Colonic mucosa (tissue), 4 donors: Measurements from ENCODE around the gene SLC45A1. TPM values are rescaled to one million over a fixed set of nuclear protein-coding genes. Genes with fewer than 3 reads are reported as not detected.

Experiments used
- DNase-seq: peaks from one replicate; pipeline ENCODE4 v3.0.0-alpha.2; 2020
- H3K27ac ChIP-seq: fragments of 200-600 bp; one replicate; pipeline ENCODE4 v1.8.0; 2021
- H3K27me3 ChIP-seq: fragments of 200-600 bp; one replicate; pipeline ENCODE4 v1.8.0; 2021
- H3K36me3 ChIP-seq: fragments of 200-600 bp; one replicate; pipeline ENCODE4 v1.8.0; 2021
- H3K4me1 ChIP-seq: fragments of 200-600 bp; one replicate; pipeline ENCODE4 v1.8.0; 2021; ENCODE audit warnings: mild to moderate bottlenecking
- H3K4me3 ChIP-seq: fragments of 200-600 bp; one replicate; pipeline ENCODE4 v1.8.0; 2021
- H3K9ac ChIP-seq, 2 donors: one replicate each; pipeline ENCODE4 v1.7.0; 2013; ENCODE audit warnings: control low read depth in 2 of 2, low read depth in 2 of 2, low read length in 2 of 2
- H3K9me3 ChIP-seq: fragments of 200-600 bp; one replicate; pipeline ENCODE4 v1.8.0; 2021
- intact Hi-C: fragments of 100-400 bp; cut with DNase I; formaldehyde crosslinking; loops from one replicate; pipeline ENCODE4 v1.14.1; 2022
- total RNA-seq, 2 donors: library from RNA; stranded (reverse); fragmentation: NEBNext Ultra II Directional in 1 of 2; extraction: Animal tissue kit (Norgen Biotek cat#: 25700) in 1 of 2; gene quantifications; one replicate each; pipeline ENCODE4 v1.2.1, GENCODE V29; 2021
- TF ChIP-seq, protein P1 (sequence below): fragments of 200-600 bp; IDR thresholded peaks from one replicate; pipeline ENCODE4 v1.8.0; 2022; ENCODE audit warnings: antibody characterized with exemption, mild to moderate bottlenecking
- donor health status: healthy.
- donor health status: DM: no; HTN: no; CAD: no.
- donor health status: DM: no; HTN: no; CAD: no.

The SLC45A1 gene
- total RNA-seq, 2 donors from 2014 or later, result 0.27 to 0.42 TPM

DNA sequence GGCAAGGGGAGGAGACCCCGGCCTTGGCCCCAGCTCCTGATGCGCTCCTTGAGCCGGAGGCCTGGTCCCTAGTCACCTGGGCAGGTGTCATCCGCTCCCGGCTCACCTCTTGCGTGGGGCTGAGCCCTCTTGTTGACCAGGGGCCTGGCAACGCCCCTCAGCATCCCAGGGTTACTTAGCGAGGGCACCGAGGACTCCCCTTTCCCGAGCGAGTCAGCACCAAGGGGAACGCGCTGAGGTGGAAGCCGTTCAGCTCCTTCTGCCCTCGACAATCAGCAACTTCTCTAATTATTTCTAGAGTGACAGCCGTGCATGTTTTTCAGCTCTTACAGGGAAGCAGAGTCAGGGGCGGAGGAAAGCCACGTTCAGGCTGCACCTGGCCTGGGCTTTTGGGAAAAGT lies 522 bp downstream of the SLC45A1 start:
- peak overlapping the region; percentile 46 to 68 for H3K9ac ChIP-seq

DNA sequence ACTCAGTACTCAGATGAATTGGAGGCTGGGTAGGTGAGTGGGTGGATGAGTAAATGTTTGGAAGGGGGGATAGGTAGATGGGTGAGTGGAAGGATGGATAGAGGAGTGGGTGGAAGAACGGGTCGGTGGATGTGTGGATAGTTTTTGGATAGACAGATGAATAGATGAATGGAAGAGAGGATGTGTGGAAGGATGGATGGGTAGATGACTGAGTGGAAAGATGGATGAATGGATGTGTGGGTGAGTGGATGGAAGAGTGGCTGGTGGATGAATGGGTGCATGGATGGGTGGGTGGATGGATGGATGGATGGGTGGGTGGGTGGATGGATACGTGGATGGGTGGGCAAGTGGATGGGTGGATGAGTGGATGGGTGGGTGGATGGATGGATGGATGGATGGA lies 3.7 kb downstream of the SLC45A1 start:
- DNase-seq, result no peak
- TF ChIP-seq, protein P1, sequence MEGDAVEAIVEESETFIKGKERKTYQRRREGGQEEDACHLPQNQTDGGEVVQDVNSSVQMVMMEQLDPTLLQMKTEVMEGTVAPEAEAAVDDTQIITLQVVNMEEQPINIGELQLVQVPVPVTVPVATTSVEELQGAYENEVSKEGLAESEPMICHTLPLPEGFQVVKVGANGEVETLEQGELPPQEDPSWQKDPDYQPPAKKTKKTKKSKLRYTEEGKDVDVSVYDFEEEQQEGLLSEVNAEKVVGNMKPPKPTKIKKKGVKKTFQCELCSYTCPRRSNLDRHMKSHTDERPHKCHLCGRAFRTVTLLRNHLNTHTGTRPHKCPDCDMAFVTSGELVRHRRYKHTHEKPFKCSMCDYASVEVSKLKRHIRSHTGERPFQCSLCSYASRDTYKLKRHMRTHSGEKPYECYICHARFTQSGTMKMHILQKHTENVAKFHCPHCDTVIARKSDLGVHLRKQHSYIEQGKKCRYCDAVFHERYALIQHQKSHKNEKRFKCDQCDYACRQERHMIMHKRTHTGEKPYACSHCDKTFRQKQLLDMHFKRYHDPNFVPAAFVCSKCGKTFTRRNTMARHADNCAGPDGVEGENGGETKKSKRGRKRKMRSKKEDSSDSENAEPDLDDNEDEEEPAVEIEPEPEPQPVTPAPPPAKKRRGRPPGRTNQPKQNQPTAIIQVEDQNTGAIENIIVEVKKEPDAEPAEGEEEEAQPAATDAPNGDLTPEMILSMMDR, result no peak
- intact Hi-C loops, result no loop called here
- Histone ChIP-seq H3K4me1 (peaks cover 5% of the 10 kb centered on the region), H3K9ac (no peak overlapping the region), H3K4me3 (no peak overlapping the region), H3K27me3 (peaks cover 8% of the 10 kb centered on the region), H3K36me3 (no peaks in the 10 kb centered on the region), H3K9me3 (no peaks in the 10 kb centered on the region), H3K27ac (no peak overlapping the region)

More for the DNA sequence above, 522 bp downstream of the SLC45A1 start:
- Histone ChIP-seq H3K4me1 (peaks cover 5% of the 10 kb centered on the region), H3K9me3 (no peaks in the 10 kb centered on the region), H3K36me3 (no peaks in the 10 kb centered on the region), H3K27me3 (peaks cover 8% of the 10 kb centered on the region), H3K27ac (no peak overlapping the region), H3K4me3 (peak overlapping the region; percentile 55)
- no peak for DNase-seq
- intact Hi-C loops, result no loop called here
- TF ChIP-seq, protein P1, result no peak

DNA sequence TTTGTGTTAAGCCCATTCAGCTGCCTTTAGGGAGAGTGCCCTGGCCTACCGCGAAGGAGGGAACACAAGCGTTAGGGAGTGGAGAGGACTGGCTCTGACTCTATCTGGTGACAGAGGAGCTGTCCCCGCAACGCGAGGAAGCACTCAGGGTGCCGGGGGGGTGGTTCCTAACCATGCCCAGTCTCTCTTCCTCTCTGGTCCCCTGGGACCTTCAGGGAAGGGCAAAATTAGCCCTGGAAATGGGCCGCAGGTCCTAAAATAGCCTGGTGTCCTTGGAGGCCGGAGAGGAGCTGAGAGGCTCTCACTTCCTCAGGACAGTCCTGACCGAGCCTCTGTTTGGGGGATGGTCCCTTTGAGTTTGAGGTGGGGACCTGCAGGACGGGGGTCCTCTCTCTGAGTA lies 5.8 kb downstream of the SLC45A1 start:
- Histone ChIP-seq H3K9ac (no peak overlapping the region), H3K27ac (no peak overlapping the region), H3K9me3 (no peaks in the 10 kb centered on the region), H3K4me3 (no peak overlapping the region), H3K36me3 (no peaks in the 10 kb centered on the region), H3K4me1 (no peaks in the 10 kb centered on the region), H3K27me3 (peaks cover 1% of the 10 kb centered on the region)
- no peak for DNase-seq
- intact Hi-C loops, result no loop called here
- TF ChIP-seq, protein P1, result no peak

GRCh38 chr1:8324176-8324810 lies 6.4 kb downstream of the SLC45A1 start:
- Histone ChIP-seq H3K4me3 (no peak overlapping the region), H3K36me3 (no peaks in the 10 kb centered on the region), H3K9ac (no peak overlapping the region), H3K4me1 (no peaks in the 10 kb centered on the region), H3K9me3 (no peaks in the 10 kb centered on the region), H3K27ac (no peak overlapping the region), H3K27me3 (no peaks in the 10 kb centered on the region)
- no peak for DNase-seq
- TF ChIP-seq, protein P1, result no peak
- intact Hi-C loops, result no loop called here

DNA sequence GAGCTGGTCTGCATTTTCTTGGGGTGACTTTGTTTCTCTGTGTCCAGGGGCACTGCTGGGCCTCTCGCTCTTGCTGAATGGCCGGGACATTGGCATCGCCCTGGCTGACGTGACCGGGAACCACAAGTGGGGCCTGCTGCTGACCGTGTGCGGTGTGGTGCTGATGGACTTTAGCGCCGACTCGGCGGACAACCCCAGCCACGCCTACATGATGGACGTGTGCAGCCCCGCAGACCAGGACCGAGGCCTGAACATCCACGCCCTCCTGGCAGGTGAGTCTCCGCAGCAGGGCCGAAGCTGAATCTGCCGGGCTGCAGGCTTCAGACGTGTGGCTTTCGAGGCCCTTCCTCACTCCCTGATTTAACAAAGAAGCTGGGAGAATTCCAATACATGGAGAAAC lies 7.9 kb downstream of the SLC45A1 start:
- TF ChIP-seq, protein P1, result no peak
- Histone ChIP-seq H3K9me3 (no peaks in the 10 kb centered on the region), H3K27ac (no peak overlapping the region), H3K36me3 (no peaks in the 10 kb centered on the region), H3K9ac (no peak overlapping the region), H3K4me1 (no peaks in the 10 kb centered on the region), H3K4me3 (no peak overlapping the region), H3K27me3 (no peaks in the 10 kb centered on the region)
- DNase-seq, result no peak
- intact Hi-C loops, result no loop called here
